Embryonic facial prominence (tissue), 1 donor: ENCODE measurements around the gene CDK8.

Experiments used
- DNase-seq: peaks from one replicate; pipeline ENCODE4 v3.0.0-alpha.2; 2016; ENCODE audit errors: extremely low spot score

CDK8 gene

GRCh38 chr13:26442541-26442940 lies 188.6 kb downstream of the CDK8 start:
- DNase-seq: no peak

GRCh38 chr13:26445092-26445491 lies 191.2 kb downstream of the CDK8 start:
- DNase-seq: no peak

- no peak for DNase-seq
Observed at GRCh38 chr13:26446751-26447150, 192.8 kb downstream of the CDK8 start.

GRCh38 chr13:26448032-26448431 lies 194.1 kb downstream of the CDK8 start:
- no peak for DNase-seq

GRCh38 chr13:26449063-26449848 lies 195.3 kb downstream of the CDK8 start:
- no peak for DNase-seq
